HG03108 (cell line): ENCODE measurements around the gene ZBTB46.
A peak's percentile ranks its signal among the peaks of the same experiment; 100 is the strongest.

Experiments used
- ATAC-seq: cut with Tn5 transposase; IDR thresholded peaks from one replicate; pipeline ENCODE4 v1.9.1; 2021; ENCODE audit warnings: moderate library complexity; ENCODE audit not compliant: unreplicated experiment

The ZBTB46 gene

GRCh38 chr20:63748070-63748933, 82.8 kb downstream of the ZBTB46 start:
- no peak for ATAC-seq

- no peak for ATAC-seq
Measured at GRCh38 chr20:63747622-63748069, 83.4 kb downstream of the ZBTB46 start.

- ATAC-seq: no peak
Measured at GRCh38 chr20:63746751-63747315, 84.2 kb downstream of the ZBTB46 start.

- no peak for ATAC-seq
Measured at GRCh38 chr20:63745961-63746731, 84.9 kb downstream of the ZBTB46 start.

GRCh38 chr20:63745424-63745805, 85.6 kb downstream of the ZBTB46 start:
- no peak for ATAC-seq

GRCh38 chr20:63744574-63745423, 86.3 kb downstream of the ZBTB46 start:
- no peak for ATAC-seq

GRCh38 chr20:63744158-63744557, 86.9 kb downstream of the ZBTB46 start:
- ATAC-seq: no peak

GRCh38 chr20:63743210-63743970, 87.7 kb downstream of the ZBTB46 start:
- no peak for ATAC-seq

GRCh38 chr20:63742381-63743024, 88.6 kb downstream of the ZBTB46 start:
- ATAC-seq: no peak

- ATAC-seq: no peak
Measured at GRCh38 chr20:63741676-63742380, 89.2 kb downstream of the ZBTB46 start.

GRCh38 chr20:63741354-63741675, 89.7 kb downstream of the ZBTB46 start:
- no peak for ATAC-seq

GRCh38 chr20:63740627-63741353, 90.3 kb downstream of the ZBTB46 start:
- ATAC-seq: no peak

- ATAC-seq: no peak
Measured at GRCh38 chr20:63740070-63740626, 90.9 kb downstream of the ZBTB46 start.

GRCh38 chr20:63739130-63740069, 91.7 kb downstream of the ZBTB46 start, which contains the start of gene SLC2A4RG:
SLC2A4RG (plus strand) TSS chr20:63739776; CDS start chr20:63739913, 137 bp downstream.
- peak; percentile 37 for ATAC-seq

GRCh38 chr20:63738687-63739129, 92.4 kb downstream of the ZBTB46 start:
- no peak for ATAC-seq

- no peak for ATAC-seq
Measured at GRCh38 chr20:63737945-63738686, 92.9 kb downstream of the ZBTB46 start.
